ENCODE measurements around the gene XXYLT1.

Gene XXYLT1

DNA sequence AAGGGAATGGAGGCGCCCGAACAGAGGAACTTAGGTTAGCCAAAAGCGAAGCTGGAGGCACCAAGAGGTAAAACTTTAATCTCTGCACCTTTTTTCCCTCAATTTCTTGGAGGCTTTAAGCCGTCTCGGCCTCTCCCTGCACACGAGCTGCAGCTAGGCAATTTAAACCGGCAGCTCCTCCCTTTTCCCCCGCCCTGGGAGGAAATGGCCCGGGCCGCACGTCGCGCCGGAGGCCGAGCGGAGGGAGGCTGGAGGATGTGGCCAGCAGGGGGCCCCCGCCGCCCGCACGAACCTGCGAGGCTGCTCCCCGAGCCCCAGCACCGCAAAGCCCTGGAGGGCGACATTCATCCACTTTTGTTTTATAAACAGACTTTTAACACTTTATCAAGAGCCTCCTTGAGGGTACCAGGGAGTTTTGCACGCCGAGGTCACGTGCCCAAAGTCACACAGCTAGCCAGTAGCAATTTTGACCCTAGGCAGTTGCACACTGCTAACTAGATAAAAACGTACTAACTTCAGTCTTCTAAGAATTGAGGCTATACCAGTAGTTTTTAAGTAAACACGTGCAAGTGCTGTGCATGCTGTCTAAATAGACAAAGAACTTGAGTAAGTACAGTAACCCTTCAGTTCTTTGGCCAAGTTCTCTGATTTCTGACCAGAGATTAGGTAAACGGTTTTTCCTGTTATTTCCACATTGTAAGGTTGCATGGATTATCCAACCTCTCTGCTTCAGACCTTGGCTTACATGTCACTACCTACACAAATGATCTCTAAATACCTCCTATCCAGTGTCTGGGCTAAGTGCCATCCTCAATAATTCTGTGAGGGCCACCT is 668 bp upstream of the XXYLT1 start:
- no peaks in the 10 kb centered on the region for H3K9me3 Mint-ChIP-seq
- H3K27ac Mint-ChIP-seq = peak overlapping the region; percentile 71
- H3K4me1 Mint-ChIP-seq = peaks cover 30% of the 10 kb centered on the region
- ATAC-seq = peak; percentile 88
- DNase-seq (ENCODE audit: low spot score in 2 of 2) = peak; percentile 91 to 94
- H3K4me3 Mint-ChIP-seq = peak overlapping the region; percentile 77
- H3K36me3 Mint-ChIP-seq = peaks cover 16% of the 10 kb centered on the region

DNA sequence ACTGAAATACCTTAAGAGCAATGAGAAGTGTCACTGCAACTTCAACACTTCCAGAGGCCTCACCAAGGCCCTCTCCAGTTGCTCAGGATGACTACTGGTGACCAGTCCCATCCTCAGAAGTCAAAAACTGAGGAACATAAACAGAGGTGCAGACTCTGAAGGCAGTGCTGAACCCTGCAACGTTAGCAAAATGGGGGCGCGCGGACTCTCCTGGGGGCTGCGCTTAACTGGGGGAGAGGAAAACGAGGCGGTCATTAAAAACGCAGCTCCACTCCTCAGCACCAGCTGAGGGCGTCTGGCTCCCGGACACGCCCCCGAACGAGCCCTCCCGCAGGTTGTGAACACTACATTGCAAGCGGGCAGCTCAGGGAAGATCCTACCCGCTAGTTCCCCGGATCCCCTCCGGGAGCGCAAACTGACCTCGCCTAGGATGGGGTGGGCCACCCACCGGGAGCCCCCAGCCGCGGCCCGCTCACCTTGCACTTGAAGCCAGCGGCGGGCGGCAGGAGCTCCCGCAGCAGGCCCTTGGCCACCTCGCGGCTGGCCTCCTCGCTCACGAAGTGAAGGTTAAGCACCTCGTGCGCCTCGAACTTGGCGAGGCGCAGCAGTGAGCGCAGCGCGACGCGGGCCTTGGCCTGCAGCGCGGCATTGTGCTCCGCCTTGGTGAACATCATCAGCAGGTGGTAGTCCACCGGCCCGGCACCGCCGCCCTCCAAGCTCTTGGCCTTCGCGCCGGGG is 711 bp downstream of the XXYLT1 start:
- peaks cover 30% of the 10 kb centered on the region for H3K4me1 Mint-ChIP-seq
- DNase-seq (ENCODE audit: low spot score in 2 of 2) (peak; percentile 37 to 73), ATAC-seq (peak; percentile 9)
- H3K9me3 Mint-ChIP-seq = no peaks in the 10 kb centered on the region
- peaks cover 18% of the 10 kb centered on the region for H3K36me3 Mint-ChIP-seq
- peak overlapping the region; percentile 77 for H3K4me3 Mint-ChIP-seq
- H3K27ac Mint-ChIP-seq = peak overlapping the region; percentile 63

DNA sequence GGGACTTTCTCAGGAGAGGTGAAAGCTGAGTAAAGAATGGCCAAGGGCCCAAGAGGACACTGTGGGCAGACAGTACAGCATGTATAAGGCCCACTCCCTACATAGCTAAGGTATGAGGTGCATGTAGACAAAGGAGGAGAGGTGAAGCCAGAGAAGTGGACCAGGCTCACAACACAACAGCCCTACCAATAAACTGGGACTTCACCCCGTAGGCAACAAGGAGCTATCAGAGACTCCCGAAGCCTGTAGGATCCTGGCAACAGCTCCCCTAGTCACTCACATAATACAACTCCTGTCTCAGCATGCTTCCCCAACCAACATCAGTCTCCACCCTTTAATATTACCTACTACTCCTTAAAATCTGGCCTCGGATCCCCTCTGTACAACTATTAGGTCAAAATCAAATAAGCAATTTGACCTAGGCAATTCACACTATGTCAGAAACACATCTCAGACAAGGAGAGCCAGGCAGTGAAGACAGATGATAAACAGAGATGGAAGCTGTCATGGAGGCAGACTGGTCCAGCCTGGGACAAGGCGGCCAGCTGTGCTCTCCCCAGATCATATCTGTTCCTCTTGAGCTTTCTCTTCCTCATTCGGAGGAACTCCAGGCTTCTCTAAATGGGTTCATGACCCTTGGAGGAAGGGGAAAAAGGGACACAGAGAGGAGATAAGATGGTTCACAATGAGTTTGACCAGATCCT is 1.4 kb downstream of the XXYLT1 start:
- ATAC-seq = no peak
- Mint-ChIP-seq H3K36me3 (peaks cover 22% of the 10 kb centered on the region), H3K27ac (peak overlapping the region; percentile 63), H3K4me3 (peak overlapping the region; percentile 77), H3K9me3 (no peaks in the 10 kb centered on the region), H3K4me1 (peaks cover 30% of the 10 kb centered on the region)
- no peak for DNase-seq (ENCODE audit: low spot score in 2 of 2)

DNA sequence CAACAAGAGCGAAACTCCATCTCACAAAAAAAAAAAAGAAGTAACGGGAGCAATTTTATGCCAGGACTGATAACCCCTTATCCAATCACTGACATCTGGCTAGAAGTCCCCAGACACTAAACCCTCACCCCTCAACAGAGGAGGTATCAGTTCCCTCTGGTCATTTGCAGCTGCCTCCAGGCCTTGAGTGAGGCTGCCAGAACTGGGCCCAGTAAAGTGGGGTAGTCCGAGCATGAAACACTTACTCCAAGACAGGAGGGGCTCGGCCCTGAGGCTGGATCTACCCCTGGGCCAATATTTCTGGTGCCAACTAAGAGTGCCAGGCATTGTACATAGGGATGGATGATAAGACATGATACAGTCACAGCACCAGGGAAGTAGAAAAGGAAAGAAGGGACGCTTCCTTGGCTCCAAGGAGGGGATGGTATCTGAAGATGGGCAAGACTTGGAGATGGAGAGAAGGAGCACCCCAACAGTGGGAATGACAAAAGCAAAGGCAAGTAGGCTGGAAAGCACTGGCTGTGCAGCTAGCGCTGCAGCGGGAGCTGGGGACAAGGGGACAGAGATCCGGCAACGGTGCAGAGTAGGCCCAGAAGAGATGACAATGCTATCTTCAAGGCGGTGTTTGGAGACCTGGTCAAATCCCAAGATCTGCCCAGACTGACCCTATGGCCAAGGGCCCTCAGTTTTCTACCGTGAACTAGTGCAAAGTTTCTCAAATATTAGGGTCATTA is 2.2 kb downstream of the XXYLT1 start:
- DNase-seq (ENCODE audit: low spot score in 2 of 2) (no peak), ATAC-seq (no peak)
- peaks cover 30% of the 10 kb centered on the region for H3K4me1 Mint-ChIP-seq
- peaks cover 22% of the 10 kb centered on the region for H3K36me3 Mint-ChIP-seq
- H3K4me3 Mint-ChIP-seq = peak overlapping the region; percentile 77
- H3K9me3 Mint-ChIP-seq = no peaks in the 10 kb centered on the region
- peak overlapping the region; percentile 74 for H3K27ac Mint-ChIP-seq

DNA sequence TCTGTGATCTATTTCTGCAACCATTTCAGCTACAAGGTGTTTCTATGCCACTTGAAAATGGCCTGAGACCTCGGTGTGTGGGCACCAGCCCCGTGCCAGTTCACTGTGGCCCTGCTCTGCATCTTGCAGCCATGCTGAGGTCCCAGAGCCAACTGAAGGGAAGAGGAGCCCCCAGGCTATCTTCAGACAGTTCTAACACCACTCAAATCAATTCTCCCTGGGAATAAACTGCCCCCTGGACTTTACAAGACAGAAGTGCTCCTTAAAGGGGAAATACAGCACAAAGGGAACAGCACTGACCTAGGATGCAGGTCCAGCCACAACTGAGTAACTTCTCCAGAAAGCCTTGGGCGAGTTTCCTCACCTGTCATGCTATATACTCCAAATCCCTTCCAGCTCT is 3.9 kb downstream of the XXYLT1 start:
- Mint-ChIP-seq H3K27ac (no peak overlapping the region), H3K36me3 (peaks cover 20% of the 10 kb centered on the region), H3K4me1 (peaks cover 28% of the 10 kb centered on the region), H3K4me3 (no peak overlapping the region), H3K9me3 (no peaks in the 10 kb centered on the region)
- no peak for ATAC-seq
- no peak for DNase-seq (ENCODE audit: low spot score in 2 of 2)

DNA sequence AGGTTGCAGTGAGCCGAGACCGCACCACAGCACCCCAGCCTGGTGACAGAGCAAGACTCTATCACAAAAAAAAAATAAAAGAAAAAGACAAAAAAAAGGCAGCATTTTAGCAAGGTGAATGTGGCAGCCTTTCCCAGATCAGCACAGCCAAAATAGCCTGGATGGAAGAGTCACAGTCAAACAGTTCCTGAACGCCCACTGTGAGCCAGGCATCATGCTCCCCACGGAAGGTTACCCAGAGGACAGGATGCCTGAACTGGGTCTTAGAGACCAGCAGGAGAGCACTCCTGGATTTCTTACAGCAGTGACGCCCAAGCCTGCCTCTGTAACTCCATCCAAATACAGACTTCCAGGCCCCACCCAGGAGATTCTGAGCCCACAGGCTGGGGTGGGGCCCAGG is 4.5 kb downstream of the XXYLT1 start:
- Mint-ChIP-seq H3K36me3 (peaks cover 14% of the 10 kb centered on the region), H3K27ac (no peak overlapping the region), H3K4me3 (no peak overlapping the region), H3K9me3 (no peaks in the 10 kb centered on the region), H3K4me1 (peaks cover 23% of the 10 kb centered on the region)
- ATAC-seq (no peak), DNase-seq (ENCODE audit: low spot score in 2 of 2) (peak in 1 of 2 donors; percentile 36)

DNA sequence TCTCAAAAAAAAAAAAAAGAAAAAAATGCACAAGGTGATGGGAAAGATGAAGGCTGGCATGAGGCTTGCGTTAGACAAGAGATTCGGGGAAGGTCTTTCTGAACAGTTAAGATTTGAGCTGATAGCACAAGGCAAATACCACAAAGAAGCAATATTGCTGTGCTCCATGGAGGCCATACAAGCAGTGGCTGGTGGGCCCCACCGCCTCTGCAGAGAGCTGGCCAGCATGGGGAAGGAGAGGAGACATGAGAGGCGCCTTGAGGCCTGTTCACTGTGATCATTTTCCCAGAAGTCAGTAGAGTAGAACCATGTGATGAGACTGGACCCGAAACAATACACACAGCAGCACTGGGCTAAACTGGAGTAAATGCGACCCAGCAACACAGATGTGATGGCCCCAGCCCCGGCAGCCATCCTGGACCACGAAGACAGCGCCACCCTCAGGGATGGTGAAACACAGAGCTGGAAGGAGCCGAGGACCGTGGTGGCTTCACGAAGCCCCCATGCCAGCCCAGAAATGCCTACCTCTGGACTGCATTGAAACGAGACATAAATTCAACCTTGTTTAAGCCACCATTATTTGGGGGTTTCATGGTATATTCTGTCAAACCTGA is 5.5 kb downstream of the XXYLT1 start:
- H3K4me1 Mint-ChIP-seq = peaks cover 32% of the 10 kb centered on the region

DNA sequence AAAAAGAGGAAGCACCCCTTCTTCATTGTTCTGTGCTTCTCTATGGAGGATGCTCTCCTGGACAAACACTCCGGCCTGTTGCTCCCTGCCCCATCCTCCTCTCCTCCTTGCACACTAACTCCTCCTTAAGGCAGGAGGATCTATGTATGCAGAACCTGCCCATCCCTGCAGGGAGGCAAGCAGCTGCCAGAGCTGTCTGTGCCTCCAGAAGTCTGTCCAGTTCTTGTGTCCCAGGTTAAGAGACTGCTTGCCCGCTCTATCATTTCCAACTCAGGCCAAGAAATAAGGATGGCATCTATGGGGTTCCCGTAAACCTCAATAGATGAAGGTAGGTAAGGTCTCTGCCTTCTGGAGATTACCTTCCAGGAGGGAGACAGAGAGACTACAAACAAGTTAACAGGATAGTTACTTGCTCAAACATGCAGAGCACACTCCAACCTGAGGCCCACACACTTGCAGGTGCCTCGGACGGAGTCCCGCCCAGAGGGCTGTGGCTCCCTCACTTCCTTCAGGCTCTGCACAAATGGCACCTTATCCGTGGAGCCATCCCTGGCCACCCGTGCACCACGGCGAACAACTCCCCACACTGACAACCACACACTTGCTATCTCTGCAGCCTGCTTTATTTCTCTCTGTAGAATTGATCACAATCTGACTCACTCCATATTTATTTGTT is 6.9 kb downstream of the XXYLT1 start:
- peak in 1 of 2 donors; percentile 37 for DNase-seq (ENCODE audit: low spot score in 2 of 2)
- no peak for ATAC-seq
- no peak overlapping the region for H3K27ac Mint-ChIP-seq
- H3K9me3 Mint-ChIP-seq = no peaks in the 10 kb centered on the region
- H3K4me1 Mint-ChIP-seq = peaks cover 22% of the 10 kb centered on the region
- H3K4me3 Mint-ChIP-seq = no peak overlapping the region
- peaks cover 12% of the 10 kb centered on the region for H3K36me3 Mint-ChIP-seq

More for the DNA sequence above, 5.5 kb downstream of the XXYLT1 start:
- Mint-ChIP-seq H3K4me3 (no peak overlapping the region), H3K36me3 (peaks cover 12% of the 10 kb centered on the region), H3K27ac (no peak overlapping the region), H3K9me3 (no peaks in the 10 kb centered on the region)
- peak in 1 of 2 donors; percentile 44 for DNase-seq (ENCODE audit: low spot score in 2 of 2)
- ATAC-seq = no peak

DNA sequence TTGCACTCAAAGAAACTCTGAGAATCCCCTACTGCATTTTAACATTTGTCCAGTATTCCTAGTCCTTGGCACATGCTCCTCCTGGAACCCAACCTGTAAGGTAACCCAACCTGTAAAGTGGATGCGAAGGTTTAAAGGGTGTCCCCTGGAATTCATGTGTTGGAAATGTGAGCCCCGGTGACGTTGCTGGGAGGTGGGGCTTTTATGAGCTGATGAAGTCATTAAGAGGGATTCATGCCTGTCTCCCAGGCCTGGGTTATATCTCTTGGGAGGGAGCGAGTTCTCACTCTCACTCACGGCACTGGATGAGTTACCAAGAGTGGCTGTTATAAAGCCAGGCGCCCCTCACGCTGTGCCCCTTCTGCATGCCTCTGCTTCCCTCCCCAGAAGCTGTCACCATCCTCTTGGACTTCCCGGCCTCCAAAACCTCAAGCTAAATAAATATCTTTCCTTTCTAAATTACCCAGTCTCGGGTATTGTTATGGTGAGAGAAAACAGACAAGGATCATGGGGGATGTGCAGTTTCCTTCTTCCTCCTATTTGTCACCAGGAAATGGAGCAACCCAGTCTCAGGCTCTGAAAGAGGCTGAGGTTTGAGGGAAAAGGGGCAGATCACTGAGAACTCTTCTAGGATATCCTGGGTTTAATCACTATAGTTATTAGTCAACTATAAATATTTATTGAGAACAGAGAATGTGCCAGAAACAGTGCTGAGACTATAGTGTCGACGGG is 7.6 kb downstream of the XXYLT1 start:
- no peak overlapping the region for H3K4me3 Mint-ChIP-seq
- H3K9me3 Mint-ChIP-seq = no peaks in the 10 kb centered on the region
- H3K4me1 Mint-ChIP-seq = peaks cover 19% of the 10 kb centered on the region
- DNase-seq (ENCODE audit: low spot score in 2 of 2) (peak in 1 of 2 donors; percentile 41), ATAC-seq (no peak)
- peaks cover 12% of the 10 kb centered on the region for H3K36me3 Mint-ChIP-seq
- no peak overlapping the region for H3K27ac Mint-ChIP-seq

DNA sequence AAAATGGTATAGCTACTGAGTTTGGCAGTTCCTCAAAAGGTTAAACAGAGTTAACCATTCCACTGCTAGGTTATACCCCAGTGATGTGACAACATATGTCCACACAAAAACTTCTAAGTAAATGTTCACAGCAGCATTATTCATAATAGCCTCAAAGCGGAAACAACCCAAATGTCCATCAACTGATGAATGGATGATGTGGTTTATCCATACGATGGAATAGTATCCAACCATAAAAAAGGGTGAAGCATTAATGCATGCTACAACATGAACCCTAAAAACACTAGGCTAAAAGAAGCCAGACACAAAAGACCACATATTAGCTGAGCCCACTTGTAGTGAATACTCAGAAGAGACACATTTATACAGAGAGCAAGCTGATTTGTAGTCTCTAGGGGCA is 9.0 kb downstream of the XXYLT1 start:
- Mint-ChIP-seq H3K27ac (no peak overlapping the region), H3K4me3 (no peak overlapping the region), H3K4me1 (peaks cover 23% of the 10 kb centered on the region), H3K36me3 (peaks cover 6% of the 10 kb centered on the region), H3K9me3 (no peaks in the 10 kb centered on the region)
- DNase-seq (ENCODE audit: low spot score in 2 of 2) (no peak), ATAC-seq (no peak)

DNA sequence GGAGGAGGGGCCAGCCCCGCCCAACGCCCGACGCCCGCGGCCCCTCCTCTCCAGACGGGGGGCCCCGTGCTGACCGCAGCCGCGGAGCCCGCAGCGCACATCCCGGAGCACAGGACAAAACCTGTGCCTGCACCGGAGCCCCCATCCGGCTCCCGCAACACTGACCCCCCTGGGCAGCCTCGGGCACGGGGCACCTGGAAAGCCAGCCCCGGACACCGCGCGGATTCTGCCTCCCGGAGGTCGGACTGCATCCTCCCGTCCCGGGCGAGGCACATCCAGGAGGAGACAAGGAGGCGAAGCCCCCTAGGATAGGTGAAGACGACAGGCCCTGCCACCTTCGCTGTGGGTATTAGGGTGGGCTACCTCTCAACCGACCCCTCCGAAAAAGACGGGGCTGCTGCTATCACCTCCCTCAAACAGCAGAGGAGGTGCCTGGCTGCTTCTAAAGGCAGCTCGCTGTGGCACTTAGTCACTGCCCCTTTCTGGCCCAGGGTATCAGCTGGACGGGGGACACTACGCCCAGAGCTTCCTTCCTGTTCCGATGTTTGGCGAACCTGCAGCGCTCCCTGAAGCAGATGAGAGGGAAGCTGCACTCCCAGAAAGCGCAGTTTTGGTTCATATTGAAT is 10.6 kb downstream of the XXYLT1 start:
- H3K4me1 Mint-ChIP-seq = peaks cover 23% of the 10 kb centered on the region
- DNase-seq (ENCODE audit: low spot score in 2 of 2) = no peak
- peak overlapping the region; percentile 79 for H3K27ac Mint-ChIP-seq
- H3K36me3 Mint-ChIP-seq = peaks cover 5% of the 10 kb centered on the region
- H3K4me3 Mint-ChIP-seq = peak overlapping the region; percentile 73
- no peaks in the 10 kb centered on the region for H3K9me3 Mint-ChIP-seq
- peak; percentile 48 for ATAC-seq

DNA sequence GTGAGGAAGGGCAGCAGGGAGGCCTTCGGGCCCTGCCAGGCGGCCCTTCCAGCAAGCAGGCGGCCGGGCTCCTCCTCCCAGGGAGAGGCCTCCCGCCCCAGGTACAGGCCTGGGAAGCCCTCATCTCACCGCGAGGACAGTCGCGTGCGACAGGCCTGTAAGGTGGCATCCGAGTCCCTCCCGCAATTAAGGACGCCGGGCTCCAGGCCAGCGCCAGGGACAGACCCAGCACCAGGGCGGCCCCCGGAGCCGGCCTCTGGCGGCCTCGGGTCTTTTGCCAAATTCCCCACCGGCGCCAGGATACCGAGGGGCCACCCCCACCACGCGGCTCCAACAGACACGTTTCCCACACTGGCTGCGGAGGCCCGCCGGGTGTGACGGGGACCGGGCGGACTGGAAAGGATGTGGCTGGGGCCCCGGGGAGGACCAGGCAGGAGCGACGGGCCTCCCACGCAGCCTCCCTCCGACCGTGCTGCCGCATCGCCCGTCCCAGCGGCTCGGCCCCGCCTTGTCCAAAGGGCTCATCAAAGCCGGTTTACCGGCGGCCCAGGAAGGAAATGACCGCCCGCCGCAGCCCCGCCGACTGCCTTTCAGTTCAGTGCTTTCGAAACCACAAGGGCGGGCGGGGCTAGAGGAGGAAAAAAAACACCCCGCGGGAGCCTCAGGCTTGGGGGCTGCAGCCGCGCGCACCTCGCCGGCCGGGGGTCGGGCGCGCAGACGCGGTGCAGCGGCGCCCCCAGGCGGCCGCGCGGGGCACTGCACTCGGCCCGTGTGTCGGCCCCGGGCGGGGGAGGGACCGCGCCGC is 11.3 kb downstream of the XXYLT1 start:
- peak overlapping the region; percentile 73 for H3K4me3 Mint-ChIP-seq

DNA sequence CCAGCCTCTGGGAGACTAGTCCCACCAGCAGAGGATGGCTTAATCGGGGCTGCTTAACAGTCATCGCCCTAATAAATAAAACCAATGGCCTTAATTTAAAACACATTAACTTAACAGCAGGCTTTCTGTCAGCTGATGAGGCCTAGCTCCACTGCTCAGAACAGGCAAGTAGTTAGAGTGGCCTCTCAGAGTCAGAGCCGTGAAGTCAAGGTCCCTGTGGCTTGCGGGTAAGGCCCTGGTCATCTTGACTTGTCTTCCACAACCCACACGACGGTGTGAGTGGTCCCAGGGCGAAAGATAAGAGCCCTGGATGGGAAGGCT is 11.8 kb downstream of the XXYLT1 start:
- peaks cover 32% of the 10 kb centered on the region for H3K4me1 Mint-ChIP-seq
- peak overlapping the region; percentile 73 for H3K4me3 Mint-ChIP-seq
- no peaks in the 10 kb centered on the region for H3K36me3 Mint-ChIP-seq
- DNase-seq (ENCODE audit: low spot score in 2 of 2) = no peak
- peak; percentile 2 for ATAC-seq
- H3K9me3 Mint-ChIP-seq = no peaks in the 10 kb centered on the region
- H3K27ac Mint-ChIP-seq = peak overlapping the region; percentile 79

More for the DNA sequence above, 11.3 kb downstream of the XXYLT1 start:
- Mint-ChIP-seq H3K9me3 (no peaks in the 10 kb centered on the region), H3K4me1 (peaks cover 28% of the 10 kb centered on the region), H3K36me3 (no peaks in the 10 kb centered on the region), H3K27ac (peak overlapping the region; percentile 79)
- peak; percentile 82 for ATAC-seq
- DNase-seq (ENCODE audit: low spot score in 2 of 2) = peak; percentile 95 to 97
